Measurements from ENCODE around the gene AMBRA1.

DNA sequence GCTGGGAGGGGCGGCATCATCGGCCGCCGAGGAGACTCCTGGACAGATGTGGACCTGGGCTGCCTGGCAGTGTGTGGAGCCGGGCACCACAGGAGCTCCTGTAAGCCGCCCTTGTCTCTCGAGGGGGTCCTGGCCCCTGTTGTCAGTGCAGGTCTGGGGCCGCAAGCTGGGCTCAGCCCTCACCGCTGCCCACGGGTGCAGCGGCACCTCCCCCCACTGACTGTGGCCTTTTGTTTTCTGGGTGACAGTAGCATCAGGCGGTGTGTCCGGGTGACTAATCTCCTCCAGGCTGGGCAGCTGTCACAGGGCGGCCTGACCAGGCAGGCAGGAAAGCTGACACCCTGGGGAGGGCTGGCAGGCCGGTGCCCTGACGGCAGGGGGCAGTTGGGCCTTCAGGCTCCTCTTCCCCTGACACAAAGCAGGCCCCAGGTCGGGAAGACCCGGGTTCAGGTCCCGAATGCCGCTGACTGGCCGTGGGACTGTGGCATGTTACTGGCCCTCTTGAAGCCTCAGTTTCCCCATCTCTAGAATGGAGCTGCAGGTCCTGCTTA is 230.3 kb downstream of the AMBRA1 start:
- TF ChIP-seq, protein P1, sequence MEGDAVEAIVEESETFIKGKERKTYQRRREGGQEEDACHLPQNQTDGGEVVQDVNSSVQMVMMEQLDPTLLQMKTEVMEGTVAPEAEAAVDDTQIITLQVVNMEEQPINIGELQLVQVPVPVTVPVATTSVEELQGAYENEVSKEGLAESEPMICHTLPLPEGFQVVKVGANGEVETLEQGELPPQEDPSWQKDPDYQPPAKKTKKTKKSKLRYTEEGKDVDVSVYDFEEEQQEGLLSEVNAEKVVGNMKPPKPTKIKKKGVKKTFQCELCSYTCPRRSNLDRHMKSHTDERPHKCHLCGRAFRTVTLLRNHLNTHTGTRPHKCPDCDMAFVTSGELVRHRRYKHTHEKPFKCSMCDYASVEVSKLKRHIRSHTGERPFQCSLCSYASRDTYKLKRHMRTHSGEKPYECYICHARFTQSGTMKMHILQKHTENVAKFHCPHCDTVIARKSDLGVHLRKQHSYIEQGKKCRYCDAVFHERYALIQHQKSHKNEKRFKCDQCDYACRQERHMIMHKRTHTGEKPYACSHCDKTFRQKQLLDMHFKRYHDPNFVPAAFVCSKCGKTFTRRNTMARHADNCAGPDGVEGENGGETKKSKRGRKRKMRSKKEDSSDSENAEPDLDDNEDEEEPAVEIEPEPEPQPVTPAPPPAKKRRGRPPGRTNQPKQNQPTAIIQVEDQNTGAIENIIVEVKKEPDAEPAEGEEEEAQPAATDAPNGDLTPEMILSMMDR (conservative IDR thresholded peaks at IDR 0.05; ENCODE audit: low read length) = no peak
- no peak for TF ChIP-seq EZH2phosphoT487 (IDR thresholded peaks at IDR 0.05; ENCODE audit: borderline replicate concordance, low read depth, low read length)
